ENCODE data around the gene ZBTB46.
"Not testable (repeated sequence)": the region's sequence is repeated elsewhere in the genome, so short reads cannot be mapped to it uniquely, and the experiment has no call there.

Gene ZBTB46, protein sequence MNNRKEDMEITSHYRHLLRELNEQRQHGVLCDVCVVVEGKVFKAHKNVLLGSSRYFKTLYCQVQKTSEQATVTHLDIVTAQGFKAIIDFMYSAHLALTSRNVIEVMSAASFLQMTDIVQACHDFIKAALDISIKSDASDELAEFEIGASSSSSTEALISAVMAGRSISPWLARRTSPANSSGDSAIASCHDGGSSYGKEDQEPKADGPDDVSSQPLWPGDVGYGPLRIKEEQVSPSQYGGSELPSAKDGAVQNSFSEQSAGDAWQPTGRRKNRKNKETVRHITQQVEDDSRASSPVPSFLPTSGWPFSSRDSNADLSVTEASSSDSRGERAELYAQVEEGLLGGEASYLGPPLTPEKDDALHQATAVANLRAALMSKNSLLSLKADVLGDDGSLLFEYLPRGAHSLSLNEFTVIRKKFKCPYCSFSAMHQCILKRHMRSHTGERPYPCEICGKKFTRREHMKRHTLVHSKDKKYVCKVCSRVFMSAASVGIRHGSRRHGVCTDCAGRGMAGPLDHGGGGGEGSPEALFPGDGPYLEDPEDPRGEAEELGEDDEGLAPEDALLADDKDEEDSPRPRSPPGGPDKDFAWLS

GRCh38 chr20:63830841-63831588 is at the start of gene ZBTB46:
Gene ZBTB46 (minus strand): TSS chr20:63831264. CDS start chr20:63790757, 40,507 bp downstream.
- peak within 1 kb of the TSS; percentile 40 for H3K4me3 ChIP-seq (replicated peaks; ENCODE audit: low read depth, low read length)
- no peak for DNase-seq (ENCODE audit: extremely low read depth, low read depth)
- TF ChIP-seq, protein P1, sequence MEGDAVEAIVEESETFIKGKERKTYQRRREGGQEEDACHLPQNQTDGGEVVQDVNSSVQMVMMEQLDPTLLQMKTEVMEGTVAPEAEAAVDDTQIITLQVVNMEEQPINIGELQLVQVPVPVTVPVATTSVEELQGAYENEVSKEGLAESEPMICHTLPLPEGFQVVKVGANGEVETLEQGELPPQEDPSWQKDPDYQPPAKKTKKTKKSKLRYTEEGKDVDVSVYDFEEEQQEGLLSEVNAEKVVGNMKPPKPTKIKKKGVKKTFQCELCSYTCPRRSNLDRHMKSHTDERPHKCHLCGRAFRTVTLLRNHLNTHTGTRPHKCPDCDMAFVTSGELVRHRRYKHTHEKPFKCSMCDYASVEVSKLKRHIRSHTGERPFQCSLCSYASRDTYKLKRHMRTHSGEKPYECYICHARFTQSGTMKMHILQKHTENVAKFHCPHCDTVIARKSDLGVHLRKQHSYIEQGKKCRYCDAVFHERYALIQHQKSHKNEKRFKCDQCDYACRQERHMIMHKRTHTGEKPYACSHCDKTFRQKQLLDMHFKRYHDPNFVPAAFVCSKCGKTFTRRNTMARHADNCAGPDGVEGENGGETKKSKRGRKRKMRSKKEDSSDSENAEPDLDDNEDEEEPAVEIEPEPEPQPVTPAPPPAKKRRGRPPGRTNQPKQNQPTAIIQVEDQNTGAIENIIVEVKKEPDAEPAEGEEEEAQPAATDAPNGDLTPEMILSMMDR (IDR thresholded peaks at IDR 0.05; ENCODE audit: low read depth, low read length, missing control alignments) = no peak

DNA sequence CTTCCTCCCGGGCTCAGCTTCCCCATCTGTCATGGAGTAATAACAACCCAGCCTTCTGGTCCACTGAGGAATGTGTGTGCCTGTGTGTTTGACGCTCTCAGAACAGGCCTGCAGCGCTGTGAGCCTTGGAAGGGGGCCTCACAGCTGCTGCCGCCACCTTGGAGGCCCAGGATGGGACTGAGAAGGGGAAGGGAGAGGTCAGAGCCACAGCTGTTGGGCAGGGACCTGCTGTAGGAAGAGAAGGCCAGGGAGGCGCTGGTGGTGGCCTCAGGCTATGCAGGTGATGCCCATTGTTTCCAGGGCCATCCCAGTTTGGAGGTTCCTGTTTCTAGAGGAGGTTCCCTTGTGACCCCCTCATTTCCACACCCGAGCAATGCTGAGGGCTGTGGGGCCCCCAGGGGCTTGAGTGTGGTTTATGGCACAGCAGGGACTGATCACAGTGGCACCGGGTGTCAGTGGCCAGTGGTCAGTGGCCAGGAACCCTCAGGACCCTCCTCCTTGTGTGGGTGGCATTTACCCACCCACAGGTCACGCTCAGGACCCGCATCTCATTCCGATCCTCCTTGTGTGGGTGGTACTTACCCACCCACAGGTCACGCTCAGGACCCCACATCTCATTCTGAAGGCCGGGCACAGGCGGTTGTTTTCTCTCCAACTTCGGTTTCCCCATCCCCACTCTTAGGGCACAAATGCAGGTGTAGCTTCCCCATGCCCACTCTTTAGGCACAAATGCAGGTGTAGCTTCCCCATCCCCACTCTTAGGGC is 48.0 kb upstream of the ZBTB46 start:
- TF ChIP-seq, protein P1 (IDR thresholded peaks at IDR 0.05; ENCODE audit: low read depth, low read length, missing control alignments) = no peak
- DNase-seq (ENCODE audit: extremely low read depth, low read depth) = no peak
- no peak overlapping the region for H3K4me3 ChIP-seq (replicated peaks; ENCODE audit: low read depth, low read length)

- no peak for DNase-seq (ENCODE audit: extremely low read depth, low read depth)
- no peak overlapping the region for H3K4me3 ChIP-seq (replicated peaks; ENCODE audit: low read depth, low read length)
- TF ChIP-seq, protein P1 (IDR thresholded peaks at IDR 0.05; ENCODE audit: low read depth, low read length, missing control alignments) = no peak
These were observed 46.8 kb upstream of the ZBTB46 start for GRCh38 chr20:63877755-63878470.

DNA sequence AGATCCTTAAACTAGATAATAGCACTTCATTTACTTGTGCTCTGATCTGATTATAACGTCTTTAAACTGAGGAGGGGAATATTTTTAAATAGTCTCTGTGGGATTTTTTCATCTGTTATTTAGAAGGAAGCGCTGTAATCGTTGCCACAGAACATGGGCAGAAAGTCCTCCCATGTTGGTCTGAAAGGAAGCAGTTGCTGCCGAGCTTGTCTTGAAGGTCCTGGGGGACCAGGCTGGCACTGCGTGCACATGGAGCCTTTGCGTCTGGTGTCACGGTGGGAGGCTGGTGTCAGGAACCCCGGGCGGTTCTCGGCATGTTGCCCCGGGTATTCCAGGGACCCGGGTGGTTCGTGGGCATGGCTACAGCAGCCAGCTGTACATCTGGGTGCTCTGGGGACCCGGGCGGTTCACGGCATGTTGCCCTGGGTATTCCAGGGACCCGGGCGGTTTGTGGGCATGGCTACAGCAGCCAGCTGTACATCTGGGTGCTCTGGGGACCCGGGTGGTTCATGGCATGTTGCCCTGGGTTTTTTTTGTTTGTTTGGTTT is 45.5 kb upstream of the ZBTB46 start:
- TF ChIP-seq, protein P1 (IDR thresholded peaks at IDR 0.05; ENCODE audit: low read depth, low read length, missing control alignments) = no peak
- DNase-seq (ENCODE audit: extremely low read depth, low read depth) = no peak
- H3K4me3 ChIP-seq (replicated peaks; ENCODE audit: low read depth, low read length) = no peak overlapping the region

- not testable (repeated sequence) for DNase-seq (ENCODE audit: extremely low read depth, low read depth); H3K4me3 ChIP-seq (replicated peaks; ENCODE audit: low read depth, low read length)
These were observed 43.2 kb upstream of the ZBTB46 start for GRCh38 chr20:63874241-63874640.

DNA sequence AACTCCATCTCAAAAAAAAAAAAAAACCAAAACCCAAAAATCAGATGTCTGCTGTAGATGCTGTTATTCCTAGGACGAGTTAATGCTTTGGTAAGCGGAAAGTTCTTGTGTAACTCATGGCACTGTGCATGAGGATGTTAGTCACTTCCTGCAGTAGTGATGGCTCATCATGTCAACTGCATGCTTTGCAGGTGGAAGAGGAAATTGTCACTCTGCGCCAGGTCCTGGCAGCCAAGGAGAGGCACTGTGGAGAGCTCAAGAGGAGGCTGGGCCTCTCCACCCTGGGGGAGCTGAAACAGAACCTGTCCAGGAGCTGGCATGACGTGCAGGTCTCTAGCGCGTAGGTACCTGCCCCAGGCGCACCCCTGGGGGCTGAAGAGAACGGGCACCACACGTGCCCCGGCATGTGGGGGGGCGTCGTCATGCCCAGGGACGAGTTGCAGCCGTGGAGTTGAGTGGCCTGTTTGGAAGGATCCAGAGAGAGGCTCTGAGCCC is 42.5 kb upstream of the ZBTB46 start:
- DNase-seq (ENCODE audit: extremely low read depth, low read depth) = peak; percentile 52
- no peak overlapping the region for H3K4me3 ChIP-seq (replicated peaks; ENCODE audit: low read depth, low read length)
- TF ChIP-seq, protein P1 (IDR thresholded peaks at IDR 0.05; ENCODE audit: low read depth, low read length, missing control alignments) = no peak

Measured in HFF-Myc (cell line).